SK-MEL-5 (cell line): ENCODE results near the gene MAPKAPK3. TPM values are rescaled to one million over a fixed set of nuclear protein-coding genes. Genes with fewer than 3 reads are reported as not detected.
"Not testable (repeated sequence)": the region's sequence is repeated elsewhere in the genome, so short reads cannot be mapped to it uniquely, and the experiment has no call there.

Experiments
- DNase-seq: peaks from one replicate; pipeline ENCODE4 v3.0.0-alpha.2; 2016; ENCODE audit warnings: low read depth, low spot score
- in situ Hi-C: cut with HindIII; loops from 2 replicates; pipeline ENCODE4 v1.10.0; 2016; ENCODE audit warnings: low sequenced_read_pairs, high pct_unique_total_duplicates, low pct_unique_long_range_greater_than_20kb
- total RNA-seq: library from RNA; depleted of rRNA; stranded (reverse); fragments of >200 nt; shearing (Covaris generic); gene quantifications from 2 replicates; pipeline ENCODE4 v1.2.3, GENCODE V29; 2014

The MAPKAPK3 gene
- total RNA-seq, 1 experiment from 2014 or later: 66.5 TPM

- DNase-seq: no peak
- in situ Hi-C loops: no loop called here
These were observed 41.5 kb downstream of the MAPKAPK3 start for GRCh38 chr3:50658416-50658815.

GRCh38 chr3:50658831-50659230 lies 41.9 kb downstream of the MAPKAPK3 start:
- in situ Hi-C loops: no loop called here
- no peak for DNase-seq

- in situ Hi-C loops: no loop called here
- DNase-seq: no peak
These were observed 43.4 kb downstream of the MAPKAPK3 start for GRCh38 chr3:50660386-50660785.

GRCh38 chr3:50661321-50661837 lies 44.4 kb downstream of the MAPKAPK3 start:
- in situ Hi-C loops: no loop called here
- DNase-seq: no peak

- in situ Hi-C loops: no loop called here
- no peak for DNase-seq
These were observed 45.5 kb downstream of the MAPKAPK3 start for GRCh38 chr3:50662408-50662807.

- in situ Hi-C loops: no loop called here
These were observed 48.3 kb downstream of the MAPKAPK3 start for GRCh38 chr3:50665081-50665840.

GRCh38 chr3:50665841-50666115 lies 48.8 kb downstream of the MAPKAPK3 start:
- DNase-seq, in situ Hi-C loops: not testable (repeated sequence)

More at GRCh38 chr3:50665081-50665840, 48.3 kb downstream of the MAPKAPK3 start:
- DNase-seq: no peak

- in situ Hi-C loops: no loop called here
- DNase-seq: no peak
These were observed 49.9 kb downstream of the MAPKAPK3 start for GRCh38 chr3:50666837-50667236.

GRCh38 chr3:50671331-50671730 lies 54.4 kb downstream of the MAPKAPK3 start:
- peak; percentile 23 for DNase-seq
- in situ Hi-C loops: no loop called here

GRCh38 chr3:50672656-50673055 lies 55.7 kb downstream of the MAPKAPK3 start:
- in situ Hi-C loops: no loop called here
- no peak for DNase-seq

GRCh38 chr3:50673931-50674330 lies 57.0 kb downstream of the MAPKAPK3 start:
- no peak for DNase-seq
- in situ Hi-C loops: no loop called here

GRCh38 chr3:50674349-50675178 lies 57.6 kb downstream of the MAPKAPK3 start, which contains the start of gene DOCK3:
TSS of gene DOCK3 (plus strand) at chr3:50674927. CDS start at chr3:50675264, 337 bp downstream.
- in situ Hi-C loops: no loop called here
- peak; percentile 31 for DNase-seq

GRCh38 chr3:50675179-50676030 lies 58.5 kb downstream of the MAPKAPK3 start:
- peak; percentile 43 for DNase-seq
- in situ Hi-C loops: no loop called here

GRCh38 chr3:50676031-50676705 lies 59.2 kb downstream of the MAPKAPK3 start:
- no peak for DNase-seq
- in situ Hi-C loops: no loop called here

- no peak for DNase-seq
- in situ Hi-C loops: no loop called here
These were observed 70.3 kb downstream of the MAPKAPK3 start for GRCh38 chr3:50687127-50687751.

- in situ Hi-C loops: no loop called here
- DNase-seq: no peak
These were observed 71.0 kb downstream of the MAPKAPK3 start for GRCh38 chr3:50687916-50688315.

- DNase-seq, in situ Hi-C loops: not testable (repeated sequence)
These were observed 71.7 kb downstream of the MAPKAPK3 start for GRCh38 chr3:50688602-50689001.
